H9 (cell line): Measurements from ENCODE around the gene ZSWIM5. TPM values are rescaled to one million over a fixed set of nuclear protein-coding genes. Genes with fewer than 3 reads are reported as not detected.

ENCODE experiments used
- DNase-seq: peaks from one replicate; pipeline ENCODE4 v3.0.0-alpha.2; 2017
- H2AFZ ChIP-seq: one replicate; pipeline ENCODE4 v1.6.1; 2013; ENCODE audit warnings: mild to moderate bottlenecking, low read length, control low read depth, moderate library complexity
- H2AK5ac ChIP-seq: 2 replicates; pipeline ENCODE4 v1.6.1; 2013; ENCODE audit warnings: low read length, control low read depth, mixed read lengths; ENCODE audit not compliant: insufficient read length
- H2BK120ac ChIP-seq: one replicate; pipeline ENCODE4 v1.6.1; 2013; ENCODE audit warnings: low read depth, mild to moderate bottlenecking, low read length, control low read depth, inconsistent platforms; ENCODE audit not compliant: poor library complexity, severe bottlenecking
- H2BK12ac ChIP-seq: 2 replicates; pipeline ENCODE4 v1.6.1; 2013; ENCODE audit warnings: low read length, control low read depth, mixed read lengths, low read depth; ENCODE audit not compliant: insufficient read length
- H2BK15ac ChIP-seq: 2 replicates; pipeline ENCODE4 v1.6.1; 2013; ENCODE audit warnings: low read depth, low read length, control low read depth
- H2BK20ac ChIP-seq: one replicate; pipeline ENCODE4 v1.6.1; 2013; ENCODE audit warnings: low read depth, mild to moderate bottlenecking, low read length, control low read depth, inconsistent platforms; ENCODE audit not compliant: poor library complexity, severe bottlenecking
- H2BK5ac ChIP-seq: 2 replicates; pipeline ENCODE4 v1.6.1; 2013; ENCODE audit warnings: low read length, control low read depth, mixed read lengths; ENCODE audit not compliant: insufficient read length
- H3K14ac ChIP-seq: 2 replicates; pipeline ENCODE4 v1.6.1; 2013; ENCODE audit warnings: low read length, control low read depth; ENCODE audit not compliant: insufficient read depth
- H3K18ac ChIP-seq: 2 replicates; pipeline ENCODE4 v1.6.1; 2013; ENCODE audit warnings: low read depth, mild to moderate bottlenecking, mixed read lengths, low read length, control low read depth; ENCODE audit not compliant: insufficient read length
- H3K23ac ChIP-seq: 2 replicates; pipeline ENCODE4 v1.6.1; 2013; ENCODE audit warnings: low read length, control low read depth, mixed read lengths, low read depth; ENCODE audit not compliant: insufficient read length
- H3K23me2 ChIP-seq: 2 replicates; pipeline ENCODE4 v1.6.1; 2013; ENCODE audit warnings: low read depth, mild to moderate bottlenecking, mixed read lengths, low read length, control low read depth; ENCODE audit not compliant: insufficient read length, poor library complexity, severe bottlenecking
- H3K27ac ChIP-seq: 2 replicates; pipeline ENCODE4 v1.5.1; 2013; ENCODE audit warnings: low read length, control low read depth, mixed read lengths, low read depth; ENCODE audit not compliant: insufficient read length
- H3K27me3 ChIP-seq: 2 replicates; pipeline ENCODE4 v1.6.1; 2013; ENCODE audit warnings: low read length, control low read depth, inconsistent platforms; ENCODE audit not compliant: insufficient read depth
- H3K4ac ChIP-seq: 2 replicates; pipeline ENCODE4 v1.6.1; 2013; ENCODE audit warnings: low read depth, mild to moderate bottlenecking, control low read depth, inconsistent platforms, low read length, moderate library complexity
- H3K4me1 ChIP-seq: 2 replicates; pipeline ENCODE4 v1.6.1; 2013; ENCODE audit warnings: low read length, control low read depth, inconsistent platforms; ENCODE audit not compliant: insufficient read depth
- H3K4me2 ChIP-seq: 2 replicates; pipeline ENCODE4 v1.6.1; 2013; ENCODE audit warnings: low read length, control low read depth, mixed read lengths; ENCODE audit not compliant: insufficient read length, insufficient read depth
- H3K56ac ChIP-seq: 2 replicates; pipeline ENCODE4 v1.6.1; 2013; ENCODE audit warnings: low read depth, mild to moderate bottlenecking, mixed read lengths, low read length, control low read depth; ENCODE audit not compliant: insufficient read length
- H3K79me1 ChIP-seq: 2 replicates; pipeline ENCODE4 v1.6.1; 2013; ENCODE audit warnings: low read depth, mild to moderate bottlenecking, moderate library complexity, low read length, control low read depth, inconsistent platforms; ENCODE audit not compliant: insufficient read depth, poor library complexity, severe bottlenecking
- H3K79me2 ChIP-seq: 2 replicates; pipeline ENCODE4 v1.6.1; 2013; ENCODE audit warnings: low read length, control low read depth, inconsistent platforms; ENCODE audit not compliant: insufficient read depth
- H3K9ac ChIP-seq: 2 replicates; pipeline ENCODE4 v1.6.1; 2013; ENCODE audit warnings: low read length, control low read depth, mixed read lengths; ENCODE audit not compliant: insufficient read length; ENCODE audit errors: extremely low read depth
- H3K9me3 ChIP-seq: one replicate; pipeline ENCODE4 v1.6.1; 2013; ENCODE audit warnings: low read depth, low read length, inconsistent platforms; ENCODE audit not compliant: control insufficient read depth
- H3T11ph ChIP-seq: one replicate; pipeline ENCODE4 v1.6.1; 2013; ENCODE audit warnings: mild to moderate bottlenecking, low read length, control low read depth, inconsistent platforms
- H4K20me1 ChIP-seq: one replicate; pipeline ENCODE4 v1.6.1; 2013; ENCODE audit not compliant: control insufficient read depth, insufficient read length, insufficient read depth
- H4K5ac ChIP-seq: 2 replicates; pipeline ENCODE4 v1.6.1; 2013; ENCODE audit warnings: low read depth, mild to moderate bottlenecking, mixed read lengths, low read length, control low read depth; ENCODE audit not compliant: insufficient read length
- H4K8ac ChIP-seq: replicated peaks from 2 replicates; pipeline ENCODE4 v1.6.1; 2013; ENCODE audit warnings: low read length, control low read depth, mixed read lengths, low read depth; ENCODE audit not compliant: insufficient read length
- H4K91ac ChIP-seq: 2 replicates; pipeline ENCODE4 v1.6.1; 2013; ENCODE audit warnings: low read depth, mild to moderate bottlenecking, moderate library complexity, mixed read lengths, low read length, control low read depth; ENCODE audit not compliant: insufficient read length
- H3K27ac Mint-ChIP-seq, 3 experiments: 2 replicates in 2 of 3; 3 replicates in 1 of 3; pipeline ENCODE4 v1.8.0; 2020 to 2021; ENCODE audit warnings: mixed read lengths in 3 of 3, mild to moderate bottlenecking in 1 of 3, moderate library complexity in 1 of 3
- H3K27me3 Mint-ChIP-seq: 2 replicates; pipeline ENCODE4 v1.8.0; 2021; ENCODE audit warnings: low read depth, mild to moderate bottlenecking, moderate library complexity, mixed read lengths
- H3K36me3 Mint-ChIP-seq, 3 experiments: 2 replicates in 2 of 3; 3 replicates in 1 of 3; pipeline ENCODE4 v1.8.0; 2020 to 2021; ENCODE audit warnings: low read depth in 3 of 3, mixed read lengths in 3 of 3; ENCODE audit not compliant: insufficient read depth in 1 of 3
- H3K4me1 Mint-ChIP-seq, 2 experiments: 2 replicates each; pipeline ENCODE4 v1.8.0; 2020; ENCODE audit warnings: mixed read lengths in 2 of 2
- H3K4me3 Mint-ChIP-seq, 2 experiments: 2 replicates in 1 of 2; 3 replicates in 1 of 2; pipeline ENCODE4 v1.8.0; 2020 to 2021; ENCODE audit warnings: mild to moderate bottlenecking in 2 of 2, mixed read lengths in 2 of 2, moderate library complexity in 1 of 2
- H3K9me3 Mint-ChIP-seq, 2 experiments: 2 replicates in 1 of 2; 3 replicates in 1 of 2; pipeline ENCODE4 v1.8.0; 2020; ENCODE audit warnings: mild to moderate bottlenecking in 2 of 2, mixed read lengths in 2 of 2, moderate library complexity in 1 of 2
- CTCF ChIP-seq: fragments of 200-600 bp; sonication (generic); conservative IDR thresholded peaks from 3 replicates; pipeline ENCODE4 v1.8.0; 2021; ENCODE audit warnings: antibody characterized with exemption, mild to moderate bottlenecking
- WGBS: extraction: QIAGEN DNeasy Blood & Tissue Kit; methylation state at CpG from one replicate; pipeline ENCODE4 v1.1.7; 2013; ENCODE audit warnings: missing lambda C conversion rate, low lambda C conversion rate, mixed read lengths; ENCODE audit not compliant: insufficient read length; ENCODE audit errors: extremely low coverage; 5-methylcytosine and 5-hydroxymethylcytosine counted together
- total RNA-seq: library from RNA; stranded (reverse); gene quantifications from 2 replicates; pipeline ENCODE4 v1.2.1, GENCODE V29; 2021

ZSWIM5 gene
- total RNA-seq, 1 experiment from 2014 or later: 3.5 TPM

- H4K5ac ChIP-seq: no peak overlapping the region
- H3K27ac ChIP-seq: no peak overlapping the region
- H3K4ac ChIP-seq: no peak overlapping the region
- no peak overlapping the region for H2BK12ac ChIP-seq
- no peak overlapping the region for H4K91ac ChIP-seq
- H2BK20ac ChIP-seq: no peak overlapping the region
- H3K4me1 ChIP-seq: no peaks in the 10 kb centered on the region
- no peaks in the 10 kb centered on the region for H3K27me3 ChIP-seq
- H4K8ac ChIP-seq: no peak overlapping the region
- no peak overlapping the region for H2BK120ac ChIP-seq
- H3K23ac ChIP-seq: no peak overlapping the region
- no peak overlapping the region for H3K4me3 Mint-ChIP-seq
- H3K9me3 Mint-ChIP-seq: no peaks in the 10 kb centered on the region
- no peaks in the 10 kb centered on the region for H3K79me2 ChIP-seq
- no peak overlapping the region for H3K56ac ChIP-seq
- no peak overlapping the region for H3K4me2 ChIP-seq
- no peak overlapping the region for H3K9ac ChIP-seq
- H3K23me2 ChIP-seq: no peaks in the 10 kb centered on the region
- H2BK15ac ChIP-seq: no peak overlapping the region
- H2AFZ ChIP-seq: no peak overlapping the region
- H2BK5ac ChIP-seq: no peak overlapping the region
- no peak for TF ChIP-seq CTCF
- peaks cover 7 to 68% (median 48%) of the 10 kb centered on the region in 3 experiments; a peak in 6 of 7 replicates for H3K36me3 Mint-ChIP-seq
- no peaks in the 10 kb centered on the region for H3K79me1 ChIP-seq
- WGBS: no CpG with 5 or more reads among the region's 7 CpGs
- no peak overlapping the region for H3T11ph ChIP-seq
- H3K27me3 Mint-ChIP-seq: no peaks in the 10 kb centered on the region
- no peak for DNase-seq
- no peak overlapping the region for H2AK5ac ChIP-seq
- no peak overlapping the region for H3K18ac ChIP-seq
- peaks cover 4 to 6% of the 10 kb centered on the region in 2 experiments; a peak in 3 of 4 replicates for H3K4me1 Mint-ChIP-seq
- H4K20me1 ChIP-seq: no peaks in the 10 kb centered on the region
- no peaks in the 10 kb centered on the region for H3K9me3 ChIP-seq
- H3K27ac Mint-ChIP-seq: no peak overlapping the region
- H3K14ac ChIP-seq: no peak overlapping the region
Observed at GRCh38 chr1:45004281-45004920, 202.0 kb downstream of the ZSWIM5 start.
